Measurements from ENCODE around the gene ZNF646.

GRCh38 chr16:31042866-31043265, 31.4 kb upstream of the ZNF646 start:
- TF ChIP-seq YY1 (IDR thresholded peaks at IDR 0.05; ENCODE audit: insufficient read depth, insufficient read length) (no peak), ZNF274 (IDR thresholded peaks at IDR 0.05; ENCODE audit: low read depth, low read length) (no peak)
